Panc1 (cell line): ENCODE data around the gene TFG. TPM values are rescaled to one million over a fixed set of nuclear protein-coding genes. Genes with fewer than 3 reads are reported as not detected.

Experiments
- ATAC-seq: fragments of 200-7000 bp; cut with Tn5 transposase; 2 replicates; pipeline ENCODE4 v1.9.1; 2020; ENCODE audit warnings: mild to moderate bottlenecking, moderate library complexity
- BruUV-seq: library from RNA; stranded (reverse); fragments of 400-500 nt; replicated peaks from 2 replicates; lab custom pipeline; 2021; lab: Mats Ljungman, UMichigan
- CTCF ChIA-PET: fragments of 300-600 bp; sonication (Branson Sonifier 250); formaldehyde crosslinking; loops from one replicate; lab custom pipeline; 2022; ENCODE audit warnings: antibody characterized with exemption; lab: Charles Lee
- POLR2A ChIA-PET: fragments of 300-600 bp; sonication (Branson Sonifier 250); formaldehyde crosslinking; loops from one replicate; lab custom pipeline; 2022; ENCODE audit warnings: antibody characterized with exemption; lab: Charles Lee
- DNase-seq: peaks from one replicate; pipeline ENCODE4 v3.0.0-alpha.2; 2010; ENCODE audit warnings: low read depth, low spot score
- H3K27ac ChIP-seq: 2 replicates; pipeline ENCODE4 v1.5.1; 2011; ENCODE audit warnings: mild to moderate bottlenecking, low read length, inconsistent platforms
- H3K27me3 ChIP-seq: fragments of 200-500 bp; sonication (Bioruptor generic); 2 replicates; pipeline ENCODE4 v1.6.0; 2014; ENCODE audit warnings: low read length, inconsistent platforms; ENCODE audit not compliant: control insufficient read depth, insufficient read depth
- H3K36me3 ChIP-seq: fragments of 200-500 bp; sonication (Bioruptor generic); 2 replicates; pipeline ENCODE4 v1.5.1; 2014; ENCODE audit warnings: inconsistent platforms, mild to moderate bottlenecking, low read length, moderate library complexity; ENCODE audit not compliant: control insufficient read depth, insufficient read depth
- H3K4me1 ChIP-seq: 2 replicates; pipeline ENCODE4 v1.5.1; 2011; ENCODE audit warnings: inconsistent platforms, mild to moderate bottlenecking, low read length, moderate library complexity; ENCODE audit not compliant: control insufficient read depth, insufficient read depth
- H3K4me3 ChIP-seq, 2 experiments: 2 replicates each; pipeline ENCODE4 v1.5.1; 2011 to 2012; ENCODE audit warnings: low read depth in 2 of 2, low read length in 2 of 2, mild to moderate bottlenecking in 2 of 2, inconsistent platforms in 1 of 2, moderate library complexity in 1 of 2
- H3K9me3 ChIP-seq: fragments of 200-500 bp; sonication (Bioruptor generic); 2 replicates; pipeline ENCODE4 v1.5.1; 2014; ENCODE audit warnings: low read depth, mild to moderate bottlenecking, inconsistent platforms, low read length, moderate library complexity; ENCODE audit not compliant: control insufficient read depth, insufficient read depth
- POLR2AphosphoS5 ChIP-seq: IDR thresholded peaks from 2 replicates; pipeline ENCODE4 v1.6.1; 2012; ENCODE audit warnings: mild to moderate bottlenecking, low read depth, low read length, moderate library complexity
- SIN3A ChIP-seq: IDR thresholded peaks from 2 replicates; pipeline ENCODE4 v1.6.1; 2012; ENCODE audit warnings: low read depth, mild to moderate bottlenecking, low read length, moderate library complexity, borderline replicate concordance; ENCODE audit not compliant: insufficient read depth
- TCF7L2 ChIP-seq: IDR thresholded peaks from 2 replicates; pipeline ENCODE4 v1.6.1; 2011; ENCODE audit warnings: mild to moderate bottlenecking, low read depth, low read length, inconsistent platforms
- in situ Hi-C: cut with HindIII; loops from 2 replicates; pipeline ENCODE4 v1.10.0; 2016; ENCODE audit warnings: low sequenced_read_pairs, low pct_unique_long_range_greater_than_20kb
- intact Hi-C: fragments of 100-400 bp; cut with micrococcal nuclease; formaldehyde crosslinking; loops from one replicate; pipeline ENCODE4 v1.10.0; 2022; ENCODE audit not compliant: unreplicated experiment
- total RNA-seq: library from RNA; stranded (reverse); gene quantifications from one replicate; pipeline ENCODE4 v1.2.1, GENCODE V29; 2021; ENCODE audit not compliant: unreplicated experiment
- TF ChIP-seq, protein P1 (sequence below), 2 experiments: IDR thresholded peaks; 2 replicates each; pipeline ENCODE4 v1.6.1; 2011 to 2012; ENCODE audit warnings: low read depth in 2 of 2, control low read depth in 1 of 2, low read length in 1 of 2, mild to moderate bottlenecking in 1 of 2, moderate library complexity in 1 of 2; ENCODE audit not compliant: insufficient read depth in 1 of 2
- TF ChIP-seq, protein P2 (sequence below): fragments of 450-650 bp; IDR thresholded peaks from 2 replicates; pipeline ENCODE4 v1.5.1; 2017; ENCODE audit warnings: mild to moderate bottlenecking

TFG gene
- total RNA-seq, 1 experiment from 2014 or later, result 159 TPM

GRCh38 chr3:100725935-100726513 lies 16.7 kb downstream of the TFG start:
- H3K4me1 ChIP-seq, result no peaks in the 10 kb centered on the region
- H3K36me3 ChIP-seq, result peaks cover 60% of the 10 kb centered on the region
- H3K9me3 ChIP-seq, result no peaks in the 10 kb centered on the region
- ChIA-PET POLR2A (interaction anchor here (0.6 kb wide), 1 partner anchor 81 kb away, joined by 9 read pairs; no protein-coding TSS in a partner anchor), CTCF (no interaction called here)
- ATAC-seq (no peak), DNase-seq (no peak)
- H3K27ac ChIP-seq, result no peak overlapping the region
- no TSS peak for BruUV-seq
- in situ Hi-C loops, result no loop called here
- H3K4me3 ChIP-seq, result no peak overlapping the region
- intact Hi-C loops, result no loop called here
- H3K27me3 ChIP-seq, result no peaks in the 10 kb centered on the region
- TF ChIP-seq POLR2AphosphoS5 (no peak), TCF7L2 (no peak), SIN3A (no peak)
- TF ChIP-seq, protein P1, sequence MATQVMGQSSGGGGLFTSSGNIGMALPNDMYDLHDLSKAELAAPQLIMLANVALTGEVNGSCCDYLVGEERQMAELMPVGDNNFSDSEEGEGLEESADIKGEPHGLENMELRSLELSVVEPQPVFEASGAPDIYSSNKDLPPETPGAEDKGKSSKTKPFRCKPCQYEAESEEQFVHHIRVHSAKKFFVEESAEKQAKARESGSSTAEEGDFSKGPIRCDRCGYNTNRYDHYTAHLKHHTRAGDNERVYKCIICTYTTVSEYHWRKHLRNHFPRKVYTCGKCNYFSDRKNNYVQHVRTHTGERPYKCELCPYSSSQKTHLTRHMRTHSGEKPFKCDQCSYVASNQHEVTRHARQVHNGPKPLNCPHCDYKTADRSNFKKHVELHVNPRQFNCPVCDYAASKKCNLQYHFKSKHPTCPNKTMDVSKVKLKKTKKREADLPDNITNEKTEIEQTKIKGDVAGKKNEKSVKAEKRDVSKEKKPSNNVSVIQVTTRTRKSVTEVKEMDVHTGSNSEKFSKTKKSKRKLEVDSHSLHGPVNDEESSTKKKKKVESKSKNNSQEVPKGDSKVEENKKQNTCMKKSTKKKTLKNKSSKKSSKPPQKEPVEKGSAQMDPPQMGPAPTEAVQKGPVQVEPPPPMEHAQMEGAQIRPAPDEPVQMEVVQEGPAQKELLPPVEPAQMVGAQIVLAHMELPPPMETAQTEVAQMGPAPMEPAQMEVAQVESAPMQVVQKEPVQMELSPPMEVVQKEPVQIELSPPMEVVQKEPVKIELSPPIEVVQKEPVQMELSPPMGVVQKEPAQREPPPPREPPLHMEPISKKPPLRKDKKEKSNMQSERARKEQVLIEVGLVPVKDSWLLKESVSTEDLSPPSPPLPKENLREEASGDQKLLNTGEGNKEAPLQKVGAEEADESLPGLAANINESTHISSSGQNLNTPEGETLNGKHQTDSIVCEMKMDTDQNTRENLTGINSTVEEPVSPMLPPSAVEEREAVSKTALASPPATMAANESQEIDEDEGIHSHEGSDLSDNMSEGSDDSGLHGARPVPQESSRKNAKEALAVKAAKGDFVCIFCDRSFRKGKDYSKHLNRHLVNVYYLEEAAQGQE (IDR thresholded peaks at IDR 0.05; ENCODE audit: insufficient read depth in 1 of 2, low read depth in 2 of 2, low read length in 1 of 2), result no peak
- TF ChIP-seq, protein P2, sequence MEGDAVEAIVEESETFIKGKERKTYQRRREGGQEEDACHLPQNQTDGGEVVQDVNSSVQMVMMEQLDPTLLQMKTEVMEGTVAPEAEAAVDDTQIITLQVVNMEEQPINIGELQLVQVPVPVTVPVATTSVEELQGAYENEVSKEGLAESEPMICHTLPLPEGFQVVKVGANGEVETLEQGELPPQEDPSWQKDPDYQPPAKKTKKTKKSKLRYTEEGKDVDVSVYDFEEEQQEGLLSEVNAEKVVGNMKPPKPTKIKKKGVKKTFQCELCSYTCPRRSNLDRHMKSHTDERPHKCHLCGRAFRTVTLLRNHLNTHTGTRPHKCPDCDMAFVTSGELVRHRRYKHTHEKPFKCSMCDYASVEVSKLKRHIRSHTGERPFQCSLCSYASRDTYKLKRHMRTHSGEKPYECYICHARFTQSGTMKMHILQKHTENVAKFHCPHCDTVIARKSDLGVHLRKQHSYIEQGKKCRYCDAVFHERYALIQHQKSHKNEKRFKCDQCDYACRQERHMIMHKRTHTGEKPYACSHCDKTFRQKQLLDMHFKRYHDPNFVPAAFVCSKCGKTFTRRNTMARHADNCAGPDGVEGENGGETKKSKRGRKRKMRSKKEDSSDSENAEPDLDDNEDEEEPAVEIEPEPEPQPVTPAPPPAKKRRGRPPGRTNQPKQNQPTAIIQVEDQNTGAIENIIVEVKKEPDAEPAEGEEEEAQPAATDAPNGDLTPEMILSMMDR, result no peak

DNA sequence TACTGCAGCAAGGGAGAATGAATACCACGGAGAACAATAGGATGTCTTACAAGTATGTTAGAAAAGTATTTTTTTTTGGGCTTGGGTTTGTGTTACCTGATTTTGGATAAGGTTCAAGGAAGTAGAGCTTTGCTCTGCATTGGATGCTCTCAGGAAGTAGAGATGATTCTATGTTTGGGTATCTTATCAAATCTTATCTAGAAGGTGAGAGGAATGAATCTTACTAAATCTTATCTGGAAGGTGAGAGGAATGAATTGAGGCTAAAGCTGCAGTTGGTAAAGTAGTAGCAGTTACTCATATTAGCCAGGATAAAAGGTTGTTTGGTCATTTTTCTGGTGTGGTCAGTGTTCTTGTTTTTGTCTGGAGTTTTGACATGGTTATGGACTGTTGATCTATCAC lies 17.4 kb downstream of the TFG start:
- H3K4me1 ChIP-seq, result no peaks in the 10 kb centered on the region
- BruUV-seq, result no TSS peak
- TF ChIP-seq POLR2AphosphoS5, result no peak
- TF ChIP-seq, protein P1 (IDR thresholded peaks at IDR 0.05; ENCODE audit: insufficient read depth in 1 of 2, low read depth in 2 of 2, low read length in 1 of 2), result no peak
- no peak for TF ChIP-seq TCF7L2
- TF ChIP-seq, protein P2, result no peak
- TF ChIP-seq SIN3A, result no peak
- H3K27me3 ChIP-seq, result no peaks in the 10 kb centered on the region
- POLR2A ChIA-PET, result no interaction called here
- no peak overlapping the region for H3K4me3 ChIP-seq
- peaks cover 58% of the 10 kb centered on the region for H3K36me3 ChIP-seq
- intact Hi-C loops (no loop called here), in situ Hi-C loops (no loop called here)
- no peaks in the 10 kb centered on the region for H3K9me3 ChIP-seq
- CTCF ChIA-PET, result no interaction called here
- ATAC-seq (no peak), DNase-seq (no peak)
- no peak overlapping the region for H3K27ac ChIP-seq
